Measurements from ENCODE around the gene RAP2C.

- TF ChIP-seq CTCF (IDR thresholded peaks at IDR 0.05) (no peak), EP300 (IDR thresholded peaks at IDR 0.05) (no peak)
These were observed 47.5 kb upstream of the RAP2C start for GRCh38 chrX:132266583-132267355.
